Suprapubic skin (tissue), 4 donors: ENCODE data around the gene SYNM.

Source experiments
- EP300 ChIP-seq: sonication (generic); formaldehyde crosslinking; IDR thresholded peaks from one replicate; pipeline ENCODE4 v1.6.1; 2017; ENCODE audit warnings: antibody characterized with exemption
- POLR2A ChIP-seq, 2 donors: fragments of 450-650 bp; IDR thresholded peaks; one replicate each; pipeline ENCODE4 v1.6.1; 2017; ENCODE audit warnings: antibody characterized with exemption in 2 of 2, mild to moderate bottlenecking in 2 of 2, moderate library complexity in 2 of 2
- POLR2AphosphoS5 ChIP-seq, 3 donors: sonication (generic); formaldehyde crosslinking; IDR thresholded peaks; one replicate each; pipeline ENCODE4 v1.6.1; 2017; ENCODE audit warnings: antibody characterized with exemption in 3 of 3
- TF ChIP-seq, protein P1 (sequence below), 2 donors: fragments of 200-600 bp in 1 of 2; fragments of 450-650 bp in 1 of 2; sonication (generic) in 1 of 2; IDR thresholded peaks; one replicate each; pipeline ENCODE4 v1.5.1; 2016 to 2019; ENCODE audit warnings: antibody characterized with exemption in 2 of 2, mild to moderate bottlenecking in 1 of 2, moderate library complexity in 1 of 2

DNA sequence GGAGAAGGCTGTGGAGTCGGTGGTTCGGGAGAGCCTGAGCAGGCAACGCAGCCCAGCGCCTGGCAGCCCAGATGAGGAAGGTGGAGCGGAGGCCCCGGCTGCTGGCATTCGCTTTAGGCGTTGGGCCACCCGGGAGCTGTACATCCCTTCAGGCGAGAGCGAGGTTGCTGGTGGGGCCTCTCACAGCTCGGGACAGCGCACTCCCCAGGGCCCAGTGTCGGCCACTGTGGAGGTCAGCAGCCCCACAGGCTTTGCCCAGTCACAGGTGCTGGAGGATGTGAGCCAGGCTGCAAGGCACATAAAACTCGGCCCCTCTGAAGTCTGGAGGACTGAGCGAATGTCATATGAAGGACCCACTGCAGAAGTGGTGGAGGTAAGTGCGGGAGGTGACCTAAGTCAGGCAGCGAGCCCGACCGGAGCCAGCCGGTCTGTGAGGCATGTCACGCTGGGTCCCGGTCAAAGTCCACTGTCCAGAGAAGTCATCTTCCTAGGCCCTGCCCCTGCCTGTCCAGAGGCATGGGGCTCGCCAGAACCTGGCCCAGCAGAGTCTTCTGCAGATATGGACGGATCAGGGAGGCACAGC lies 26.7 kb downstream of the SYNM start:
- TF ChIP-seq, protein P1, sequence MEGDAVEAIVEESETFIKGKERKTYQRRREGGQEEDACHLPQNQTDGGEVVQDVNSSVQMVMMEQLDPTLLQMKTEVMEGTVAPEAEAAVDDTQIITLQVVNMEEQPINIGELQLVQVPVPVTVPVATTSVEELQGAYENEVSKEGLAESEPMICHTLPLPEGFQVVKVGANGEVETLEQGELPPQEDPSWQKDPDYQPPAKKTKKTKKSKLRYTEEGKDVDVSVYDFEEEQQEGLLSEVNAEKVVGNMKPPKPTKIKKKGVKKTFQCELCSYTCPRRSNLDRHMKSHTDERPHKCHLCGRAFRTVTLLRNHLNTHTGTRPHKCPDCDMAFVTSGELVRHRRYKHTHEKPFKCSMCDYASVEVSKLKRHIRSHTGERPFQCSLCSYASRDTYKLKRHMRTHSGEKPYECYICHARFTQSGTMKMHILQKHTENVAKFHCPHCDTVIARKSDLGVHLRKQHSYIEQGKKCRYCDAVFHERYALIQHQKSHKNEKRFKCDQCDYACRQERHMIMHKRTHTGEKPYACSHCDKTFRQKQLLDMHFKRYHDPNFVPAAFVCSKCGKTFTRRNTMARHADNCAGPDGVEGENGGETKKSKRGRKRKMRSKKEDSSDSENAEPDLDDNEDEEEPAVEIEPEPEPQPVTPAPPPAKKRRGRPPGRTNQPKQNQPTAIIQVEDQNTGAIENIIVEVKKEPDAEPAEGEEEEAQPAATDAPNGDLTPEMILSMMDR (IDR thresholded peaks at IDR 0.05): no peak
- TF ChIP-seq POLR2A (IDR thresholded peaks at IDR 0.05): no peak
- no peak for TF ChIP-seq EP300
- no peak for TF ChIP-seq POLR2AphosphoS5 (IDR thresholded peaks at IDR 0.05)
